RWPE1 (cell line): ENCODE data around the gene H3-3A.
A peak's percentile ranks its signal among the peaks of the same experiment; 100 is the strongest.

Source experiments
- CTCF ChIA-PET: fragments of 350-600 bp; sonication (Branson Sonifier 250); formaldehyde crosslinking; extraction: SDS; loops from one replicate; lab custom pipeline; 2021; lab: Yijun Ruan, JAX
- POLR2A ChIA-PET: fragments of 400-600 bp; formaldehyde crosslinking; extraction: SDS; loops from one replicate; lab custom pipeline; 2020; ENCODE audit warnings: antibody characterized with exemption; ENCODE audit not compliant: low non-redundant PET; lab: Yijun Ruan, JAX
- DNase-seq: peaks from one replicate; pipeline ENCODE4 v3.0.0; 2012; ENCODE audit warnings: low spot score
- H3K27ac ChIP-seq: fragments of 450-650 bp; 2 replicates; pipeline ENCODE4 v1.5.1; 2017
- TF ChIP-seq, protein P1 (sequence below): fragments of 450-650 bp; conservative IDR thresholded peaks from 2 replicates; pipeline ENCODE4 v1.5.1; 2017; ENCODE audit warnings: low read depth, mild to moderate bottlenecking

The H3-3A gene

DNA sequence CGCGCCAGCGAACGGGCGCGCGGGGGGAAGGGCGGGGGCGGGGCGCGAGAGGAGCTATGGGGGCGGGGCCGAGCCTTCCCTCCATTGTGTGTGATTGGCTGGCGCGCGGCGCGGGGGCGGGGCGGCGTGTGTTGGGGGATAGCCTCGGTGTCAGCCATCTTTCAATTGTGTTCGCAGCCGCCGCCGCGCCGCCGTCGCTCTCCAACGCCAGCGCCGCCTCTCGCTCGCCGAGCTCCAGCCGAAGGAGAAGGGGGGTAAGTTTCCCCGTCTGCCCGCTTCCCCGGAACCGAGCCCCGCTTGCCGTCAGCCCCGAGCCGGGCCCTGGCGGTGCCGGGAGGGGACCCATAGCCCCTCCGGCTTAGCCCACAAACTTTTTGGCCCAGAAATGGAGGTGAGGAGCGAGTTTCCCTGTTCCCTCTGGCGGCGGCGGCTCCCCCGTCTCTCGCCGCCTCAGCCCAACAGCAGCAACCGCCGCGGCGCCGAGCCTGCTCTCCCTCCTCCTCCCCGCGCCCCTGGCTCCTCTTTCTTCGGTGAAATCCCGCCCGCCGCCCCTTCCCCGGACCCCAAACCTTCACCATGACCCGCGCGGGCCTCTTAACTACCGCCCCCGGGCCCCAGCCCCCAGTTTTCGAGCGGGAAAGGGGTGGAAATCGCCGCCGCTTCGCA, at the start of gene H3-3A:
Gene H3-3A, plus strand, starts transcription at position 159 of the 666 bp plus-strand sequence. CDS start 1,636 bp downstream, outside the sequence.
- DNase-seq = peak; percentile 99
- CTCF ChIA-PET = interaction anchor here (0.6 to 1.8 kb wide), 6 partner anchors 11 to 75 kb away, joined by 3 to 7 read pairs (median 4); partner anchors contain the start of gene SDE2
- TF ChIP-seq, protein P1, sequence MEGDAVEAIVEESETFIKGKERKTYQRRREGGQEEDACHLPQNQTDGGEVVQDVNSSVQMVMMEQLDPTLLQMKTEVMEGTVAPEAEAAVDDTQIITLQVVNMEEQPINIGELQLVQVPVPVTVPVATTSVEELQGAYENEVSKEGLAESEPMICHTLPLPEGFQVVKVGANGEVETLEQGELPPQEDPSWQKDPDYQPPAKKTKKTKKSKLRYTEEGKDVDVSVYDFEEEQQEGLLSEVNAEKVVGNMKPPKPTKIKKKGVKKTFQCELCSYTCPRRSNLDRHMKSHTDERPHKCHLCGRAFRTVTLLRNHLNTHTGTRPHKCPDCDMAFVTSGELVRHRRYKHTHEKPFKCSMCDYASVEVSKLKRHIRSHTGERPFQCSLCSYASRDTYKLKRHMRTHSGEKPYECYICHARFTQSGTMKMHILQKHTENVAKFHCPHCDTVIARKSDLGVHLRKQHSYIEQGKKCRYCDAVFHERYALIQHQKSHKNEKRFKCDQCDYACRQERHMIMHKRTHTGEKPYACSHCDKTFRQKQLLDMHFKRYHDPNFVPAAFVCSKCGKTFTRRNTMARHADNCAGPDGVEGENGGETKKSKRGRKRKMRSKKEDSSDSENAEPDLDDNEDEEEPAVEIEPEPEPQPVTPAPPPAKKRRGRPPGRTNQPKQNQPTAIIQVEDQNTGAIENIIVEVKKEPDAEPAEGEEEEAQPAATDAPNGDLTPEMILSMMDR = no peak
- H3K27ac ChIP-seq = peak within 1 kb of the TSS; percentile 99
- POLR2A ChIA-PET = interaction anchor here (0.6 to 1.7 kb wide), 10 partner anchors 10 to 67 kb away, joined by 3 to 6 read pairs (median 4); partner anchors contain the start of gene SDE2

DNA sequence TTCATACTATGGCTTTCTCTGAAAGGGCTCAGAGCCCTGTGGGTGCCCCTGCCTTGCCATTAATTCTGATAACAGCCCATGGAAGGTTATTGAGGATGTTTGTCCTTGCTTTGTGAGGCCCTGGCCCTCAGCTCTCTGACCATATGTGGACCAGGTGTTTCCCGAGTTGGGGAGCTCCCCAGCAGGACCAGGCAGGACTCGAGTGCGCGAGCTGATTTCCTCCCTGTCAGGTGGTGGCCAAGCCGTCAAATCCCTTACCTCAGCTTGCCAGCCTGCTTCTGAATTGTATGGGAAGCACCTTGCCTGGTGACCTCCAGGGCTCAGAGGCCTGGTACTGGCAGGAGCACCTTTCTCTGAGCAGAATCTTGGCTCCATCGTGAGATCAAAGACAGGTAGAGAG, 45.4 kb upstream of the H3-3A start:
- POLR2A ChIA-PET = no interaction called here
- TF ChIP-seq, protein P1 = no peak
- DNase-seq = no peak
- CTCF ChIA-PET = interaction anchor here (0.7 kb wide), 1 partner anchor 31 kb away, joined by 3 read pairs; no protein-coding TSS in a partner anchor
- no peak overlapping the region for H3K27ac ChIP-seq

DNA sequence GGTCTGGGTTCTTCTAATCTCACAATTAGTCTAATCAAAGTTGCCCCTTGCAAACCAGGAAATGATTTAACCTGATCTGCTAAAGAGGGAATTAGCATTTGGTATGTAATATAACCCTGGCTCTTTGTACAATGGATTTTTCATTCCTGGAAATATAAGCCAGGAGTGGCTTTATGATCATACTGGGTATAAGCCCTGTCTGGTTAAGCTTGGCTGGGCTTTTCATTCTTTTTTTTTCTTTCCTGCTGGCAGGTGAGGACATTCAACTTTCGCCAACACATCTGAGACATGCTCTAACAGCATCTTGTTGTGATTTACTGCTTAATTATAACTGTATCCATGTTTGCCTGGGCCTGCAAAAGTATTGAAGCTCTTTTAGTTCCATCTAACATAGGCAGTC, 42.9 kb upstream of the H3-3A start:
- DNase-seq = no peak
- TF ChIP-seq, protein P1 = no peak
- POLR2A ChIA-PET = no interaction called here

DNA sequence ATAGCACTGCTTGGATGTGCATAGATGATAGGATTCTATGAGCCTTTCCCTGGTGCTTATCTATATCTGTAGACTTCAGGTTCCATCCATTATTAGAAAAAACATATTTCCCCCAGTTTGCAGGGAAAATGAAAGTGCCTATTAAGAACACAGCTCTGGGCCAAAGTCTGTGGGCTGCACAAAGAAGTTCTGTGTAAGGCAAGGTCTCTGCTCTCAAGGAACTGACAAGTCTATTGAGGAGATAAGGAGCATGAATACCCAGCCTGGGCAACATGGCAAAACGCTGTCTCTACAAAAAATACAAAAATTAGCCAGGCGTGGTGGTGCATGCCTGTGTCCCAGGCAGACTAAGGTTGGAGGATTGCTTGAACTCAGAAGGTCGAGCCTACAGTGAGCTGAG, 41.1 kb upstream of the H3-3A start:
- TF ChIP-seq, protein P1 = no peak
- H3K27ac ChIP-seq = no peak overlapping the region
- no peak for DNase-seq
- ChIA-PET CTCF (interaction anchor here (0.8 kb wide), 1 partner anchor 12 kb away, joined by 3 read pairs; no protein-coding TSS in a partner anchor), POLR2A (no interaction called here)

More for the DNA sequence above, 42.9 kb upstream of the H3-3A start:
- H3K27ac ChIP-seq = no peak overlapping the region
- CTCF ChIA-PET = interaction anchor here (0.6 to 1.5 kb wide), 3 partner anchors 13 to 545 kb away, joined by 3 to 4 read pairs (median 3); no protein-coding TSS in a partner anchor

DNA sequence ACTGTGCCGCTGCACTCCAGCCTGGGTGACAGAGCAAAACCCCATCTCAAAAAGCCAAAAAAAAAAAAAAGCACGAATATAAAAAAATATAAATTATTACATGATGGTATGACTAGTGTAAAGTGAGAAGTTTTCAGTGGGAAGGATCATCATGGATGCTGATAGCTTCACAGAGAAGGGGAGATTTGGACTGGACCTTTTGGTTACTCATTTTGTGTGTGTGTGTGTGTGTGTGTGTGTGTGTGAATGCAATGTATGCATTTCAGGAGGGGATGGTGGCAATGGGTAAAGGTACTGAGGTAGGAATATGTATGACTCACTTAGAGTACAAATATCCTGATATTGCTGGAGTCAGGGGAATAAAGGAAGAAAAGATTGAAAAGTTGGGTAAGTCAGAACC, 40.7 kb upstream of the H3-3A start:
- CTCF ChIA-PET = interaction anchor here (0.8 kb wide), 1 partner anchor 12 kb away, joined by 3 read pairs; no protein-coding TSS in a partner anchor
- DNase-seq = no peak
- no peak overlapping the region for H3K27ac ChIP-seq
- POLR2A ChIA-PET = no interaction called here
- TF ChIP-seq, protein P1 = no peak

DNA sequence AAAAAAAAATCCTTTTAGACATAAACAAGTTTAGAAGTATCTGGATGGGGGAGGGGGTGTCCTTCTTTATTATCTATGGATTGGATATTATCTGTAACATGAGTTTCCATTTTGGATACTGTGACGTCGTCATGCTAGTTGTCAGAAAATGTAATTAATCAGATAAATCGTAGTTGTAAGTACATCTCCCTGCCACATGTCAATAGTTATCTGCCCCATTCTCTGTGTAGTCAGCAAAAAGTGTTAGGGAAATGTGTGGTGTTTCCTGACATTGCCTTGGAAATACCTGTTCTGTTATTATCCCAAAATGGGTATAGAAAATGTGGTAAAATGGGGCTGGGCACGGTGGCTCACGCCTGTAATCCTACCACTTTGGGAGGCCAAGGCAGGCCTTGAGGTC, 38.8 kb upstream of the H3-3A start:
- no peak for DNase-seq
- ChIA-PET POLR2A (no interaction called here), CTCF (no interaction called here)
- TF ChIP-seq, protein P1 = no peak
- no peak overlapping the region for H3K27ac ChIP-seq
